Activated CD4-positive, alpha-beta T cell treated with anti-CD3 and anti-CD28 coated beads, Interleukin-10, Interleukin-2, amounts not matched to agents 100 ng/mL and 50 ng/mL, durations not matched to agents 16 hours and 8 hours (primary cell): ENCODE results near the gene CDC14B.
"Not testable (repeated sequence)": the region's sequence is repeated elsewhere in the genome, so short reads cannot be mapped to it uniquely, and the experiment has no call there.

Source experiments
- DNase-seq: peaks from one replicate; pipeline ENCODE4 v3.0.0-alpha.2; 2020

The CDC14B gene

DNA sequence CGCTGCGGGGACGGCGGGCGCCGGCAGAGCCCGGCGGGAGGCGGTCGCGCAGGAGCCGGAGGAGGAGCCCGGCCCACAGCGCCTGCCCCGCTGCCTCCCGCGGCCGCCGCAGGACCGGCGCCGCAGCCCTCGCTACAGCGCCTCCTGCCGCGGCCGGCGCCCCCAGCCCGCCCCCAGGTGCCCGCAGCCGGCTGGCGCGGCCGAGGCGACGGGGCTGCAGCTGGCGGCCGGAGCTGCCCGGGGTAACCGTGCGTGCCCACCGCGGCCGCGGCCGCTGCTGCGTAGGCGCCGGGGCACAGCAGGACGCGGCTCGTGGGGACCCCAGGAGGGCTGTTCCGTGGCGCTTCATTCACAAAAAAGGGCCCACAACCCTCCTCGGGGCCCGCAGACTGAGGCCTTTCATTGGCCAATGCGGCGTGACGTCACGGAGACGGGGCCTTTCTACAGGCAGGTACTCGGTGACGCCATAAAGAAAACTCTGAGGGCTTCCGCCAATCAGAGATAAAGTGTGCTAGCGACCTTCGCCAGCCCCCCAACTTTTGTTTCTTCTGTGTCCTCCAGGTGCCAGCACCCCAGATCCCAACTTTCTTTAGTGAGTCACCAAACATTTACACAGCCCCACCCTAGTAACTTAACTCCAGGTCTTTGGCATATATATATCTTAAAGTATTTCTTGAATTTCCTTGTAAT lies at the start of gene CDC14B:
CDC14B (minus strand) TSS at position 353 of the 690 bp plus-strand sequence. CDS start 465 bp downstream, outside the sequence.
- peak; percentile 88 for DNase-seq

GRCh38 chr9:96668868-96669534 lies 49.4 kb upstream of the CDC14B start:
- no peak for DNase-seq

DNA sequence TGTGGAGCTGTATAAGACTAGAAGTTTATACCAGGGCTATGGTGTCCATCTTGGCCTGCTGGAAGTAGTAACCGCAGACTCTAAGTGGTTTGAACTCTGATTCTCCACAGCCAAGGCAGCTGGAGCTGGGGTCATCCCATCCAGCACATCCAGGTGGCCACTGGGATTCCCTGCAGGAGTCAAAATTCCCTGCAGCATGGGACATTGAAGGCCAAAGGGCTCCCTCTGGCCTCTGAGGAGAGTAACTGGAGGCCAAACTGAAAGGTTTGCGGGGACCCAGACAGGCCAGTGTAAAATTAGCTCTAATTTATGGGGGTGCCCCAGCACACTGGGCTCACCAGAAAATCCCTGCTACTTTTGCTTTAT lies 47.7 kb upstream of the CDC14B start:
- no peak for DNase-seq

DNA sequence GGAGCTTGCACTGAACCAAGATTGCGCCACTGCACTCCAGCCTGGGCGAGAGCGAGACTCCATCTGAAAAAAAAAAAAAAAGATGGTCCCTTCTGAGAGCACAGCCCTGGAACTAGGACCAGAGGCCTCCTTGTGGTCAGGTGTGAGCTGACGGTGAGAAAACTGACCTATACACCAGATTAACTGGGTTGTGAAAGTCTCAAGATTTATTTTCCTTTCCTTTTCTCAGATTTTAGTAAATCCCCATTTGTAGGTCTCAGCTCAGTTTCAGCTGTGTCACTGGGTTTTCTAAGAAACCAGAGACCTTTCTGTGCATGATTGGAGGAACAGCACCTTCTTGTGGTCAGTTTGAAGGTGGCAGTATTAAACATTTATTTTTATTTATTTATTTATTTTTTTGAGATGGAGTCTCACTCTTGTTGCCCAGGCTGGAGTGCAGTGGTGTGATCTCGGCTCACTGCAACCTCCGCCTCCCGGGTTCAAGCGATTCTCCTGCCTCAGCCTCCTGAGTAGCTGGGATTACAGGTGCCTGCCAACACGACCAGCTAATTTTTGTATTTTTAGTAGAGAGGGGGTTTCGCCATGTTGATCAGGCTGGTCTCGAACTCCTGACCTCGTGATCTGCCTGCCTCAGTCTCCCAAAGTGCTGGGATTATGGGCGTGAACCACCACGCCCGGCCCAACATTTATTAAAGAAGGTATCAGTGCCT lies 47.2 kb upstream of the CDC14B start:
- peak; percentile 67 for DNase-seq

- no peak for DNase-seq
Measured at GRCh38 chr9:96665789-96666188, 46.1 kb upstream of the CDC14B start.

GRCh38 chr9:96663506-96664120 lies 44.0 kb upstream of the CDC14B start:
- DNase-seq: no peak

- no peak for DNase-seq
Measured at GRCh38 chr9:96661711-96662110, 42.1 kb upstream of the CDC14B start.

GRCh38 chr9:96660692-96661248 lies 41.1 kb upstream of the CDC14B start:
- DNase-seq: no peak

DNA sequence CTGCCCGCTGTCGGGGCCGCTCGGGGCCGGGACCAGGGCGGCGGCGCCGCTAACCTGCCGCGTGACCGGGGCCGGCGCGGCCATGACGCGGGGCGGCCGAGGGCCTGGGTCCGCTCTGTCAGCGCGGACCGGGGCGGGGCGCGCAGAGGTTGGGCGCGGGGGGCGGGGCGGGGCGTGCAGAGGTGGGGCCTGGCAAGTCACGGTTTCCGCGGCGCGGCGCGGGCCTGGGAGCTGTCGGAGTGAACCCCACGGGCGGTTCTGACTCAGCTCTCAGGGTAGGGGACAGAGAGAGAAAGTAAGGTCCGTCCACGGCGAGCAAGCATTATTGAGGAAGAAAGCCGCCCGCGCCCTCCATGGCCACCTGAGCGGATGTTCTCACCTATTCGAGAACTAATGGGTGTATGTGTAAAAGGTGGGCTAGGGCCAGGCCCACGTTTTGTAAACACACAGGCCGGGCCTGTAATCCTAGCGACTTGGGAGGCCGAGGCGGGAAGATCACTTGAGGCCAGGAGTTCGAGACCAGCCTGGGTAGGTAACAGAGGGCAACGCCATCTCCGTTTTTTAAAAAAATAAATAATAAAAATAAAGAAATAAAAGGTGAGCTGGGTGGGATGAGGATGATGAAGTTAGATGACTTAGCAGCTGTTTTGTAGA lies 35.7 kb upstream of the CDC14B start, which contains the start of gene PRXL2C:
PRXL2C (minus strand) TSS at position 120 of the 654 bp plus-strand sequence; CDS start at position 84, 36 bp downstream.
- DNase-seq: peak; percentile 86

GRCh38 chr9:96654450-96655197 lies 35.0 kb upstream of the CDC14B start:
- DNase-seq: peak; percentile 78

DNA sequence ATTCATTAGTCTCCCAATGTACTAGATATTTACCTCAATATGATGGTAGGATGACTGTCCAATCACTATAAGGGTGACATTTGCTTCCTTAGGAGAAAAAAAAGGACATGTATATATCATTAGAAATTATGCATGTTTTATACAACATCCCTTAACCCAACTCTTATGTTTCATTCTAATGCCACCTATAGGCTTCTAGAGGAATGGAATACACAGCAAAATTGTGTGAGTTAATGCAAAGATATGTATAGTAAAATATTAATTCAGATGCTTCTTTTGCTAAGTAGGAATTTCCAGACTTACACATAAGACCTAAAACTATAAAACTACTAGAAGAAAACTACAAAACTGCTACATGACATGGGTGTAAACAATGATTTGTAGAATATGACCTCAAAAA lies 32.0 kb upstream of the CDC14B start:
- DNase-seq: peak; percentile 29

- no peak for DNase-seq
Measured at GRCh38 chr9:96649620-96650324, 30.1 kb upstream of the CDC14B start.

DNA sequence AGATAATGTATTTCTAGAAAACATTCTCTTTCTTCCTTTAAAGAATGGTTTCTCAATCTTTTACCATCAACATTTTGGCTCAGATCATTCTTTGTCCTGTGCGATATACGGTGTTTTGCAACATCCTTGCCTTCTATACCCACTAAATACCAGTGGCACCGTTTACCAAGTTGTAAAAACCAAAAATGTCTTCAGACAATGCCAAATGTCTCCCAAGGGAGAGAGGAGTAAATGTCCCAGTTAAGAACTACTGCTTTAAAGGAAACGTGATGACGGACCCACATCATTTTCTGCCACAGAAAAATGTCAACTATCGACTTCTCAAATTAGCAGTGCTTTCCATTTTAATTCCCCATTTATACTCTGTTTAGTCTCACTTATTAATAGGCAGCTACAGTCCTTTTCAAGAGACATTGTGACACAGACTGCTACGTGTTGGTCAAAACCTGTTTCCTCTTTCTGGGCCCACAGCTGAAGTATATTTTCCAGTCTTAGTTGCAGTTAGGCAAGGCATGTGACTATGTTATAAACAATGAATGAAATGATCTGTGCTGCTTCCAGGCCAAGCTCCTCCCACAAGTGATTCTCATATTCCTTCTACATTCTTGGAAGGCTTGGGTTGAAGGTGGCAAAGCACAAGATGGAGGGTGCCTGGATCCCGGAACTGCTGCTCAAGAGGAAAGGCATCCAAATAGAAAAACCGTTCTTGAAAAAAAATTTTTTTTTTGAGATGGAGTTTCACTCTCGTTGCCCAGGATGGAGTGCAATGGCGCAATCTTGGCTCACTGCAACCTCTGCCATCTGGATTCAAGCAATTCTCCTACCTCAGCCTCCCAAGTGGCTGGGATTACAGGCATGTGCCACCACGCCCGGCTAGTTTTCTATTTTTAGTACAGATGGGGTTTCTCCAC lies 26.7 kb upstream of the CDC14B start:
- DNase-seq: no peak

- DNase-seq: no peak
Measured at GRCh38 chr9:96644137-96644536, 24.5 kb upstream of the CDC14B start.

DNA sequence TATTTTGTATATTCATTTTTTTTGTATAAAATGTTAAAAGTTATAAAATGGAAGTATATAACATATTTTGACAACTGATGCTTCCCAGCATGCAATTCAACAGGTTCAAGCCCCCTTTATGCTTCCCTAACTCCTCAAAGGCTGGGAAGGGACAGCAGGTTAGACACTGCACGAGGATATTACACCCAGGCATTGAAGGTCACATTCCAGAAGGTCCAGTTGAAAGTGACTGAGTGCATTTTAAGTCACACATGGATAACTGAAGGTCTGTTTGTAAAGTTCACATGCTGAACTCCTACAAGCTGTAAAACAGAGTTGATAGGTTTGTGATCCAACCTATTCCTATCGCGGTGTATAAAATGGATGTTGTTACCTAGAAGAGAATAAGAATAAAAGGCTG lies 21.9 kb upstream of the CDC14B start:
- no peak for DNase-seq

DNA sequence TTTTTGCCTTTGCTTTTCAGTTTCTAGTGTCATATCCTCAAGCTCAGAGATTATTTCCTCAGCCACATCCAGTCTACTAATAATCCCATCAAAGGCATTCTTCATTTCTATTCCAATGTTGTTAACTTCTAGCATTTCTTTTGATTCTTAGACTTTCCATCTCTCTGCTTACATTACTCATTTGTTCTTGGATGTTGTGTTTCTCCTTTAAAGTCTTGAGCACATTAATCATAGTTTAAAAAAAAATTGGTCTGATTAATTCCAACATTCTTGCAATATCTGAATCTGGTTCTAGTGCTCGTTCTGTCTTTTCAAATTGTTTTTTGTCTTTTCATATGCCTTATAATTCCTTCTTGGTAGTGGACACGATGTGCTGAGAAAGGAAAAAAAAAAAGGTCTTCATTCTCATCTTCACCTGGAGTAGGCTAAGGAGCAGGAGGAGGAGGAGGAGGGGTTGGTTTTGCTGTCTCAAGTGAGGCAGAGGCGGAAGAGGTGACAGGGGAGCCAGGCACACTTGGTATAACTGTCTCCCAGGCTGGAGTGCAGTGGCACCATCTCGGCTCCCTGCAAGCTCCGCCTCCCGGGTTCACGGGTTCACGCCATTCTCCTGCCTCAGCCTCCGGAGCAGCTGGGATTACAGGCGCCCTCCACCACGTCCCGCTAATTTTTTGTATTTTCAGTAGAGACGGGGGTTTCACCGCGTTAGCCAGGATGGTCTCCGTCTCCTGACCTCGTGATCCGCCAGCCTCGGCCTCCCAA lies 19.1 kb upstream of the CDC14B start:
- no peak for DNase-seq

- DNase-seq: no peak
Measured at GRCh38 chr9:96636368-96636767, 16.7 kb upstream of the CDC14B start.

DNA sequence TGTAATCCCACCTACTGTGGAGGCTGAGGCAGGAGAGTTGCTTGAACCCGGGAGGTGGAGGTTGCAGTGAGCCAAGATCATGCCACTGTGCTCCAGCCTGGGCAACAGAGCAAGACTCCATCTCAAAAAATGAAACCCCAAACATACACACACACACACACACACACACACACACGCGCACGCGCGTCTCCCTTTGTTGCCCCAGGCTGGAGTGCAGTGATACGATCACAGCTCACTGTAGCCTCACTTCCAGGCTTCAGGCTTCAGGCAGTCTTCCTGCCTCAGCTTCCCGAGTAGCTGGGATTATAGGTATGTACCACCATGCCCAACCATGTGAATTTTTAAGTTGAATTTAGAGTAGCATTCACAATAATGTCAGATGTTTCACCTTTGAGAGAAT lies 13.9 kb upstream of the CDC14B start:
- DNase-seq: not testable (repeated sequence)

DNA sequence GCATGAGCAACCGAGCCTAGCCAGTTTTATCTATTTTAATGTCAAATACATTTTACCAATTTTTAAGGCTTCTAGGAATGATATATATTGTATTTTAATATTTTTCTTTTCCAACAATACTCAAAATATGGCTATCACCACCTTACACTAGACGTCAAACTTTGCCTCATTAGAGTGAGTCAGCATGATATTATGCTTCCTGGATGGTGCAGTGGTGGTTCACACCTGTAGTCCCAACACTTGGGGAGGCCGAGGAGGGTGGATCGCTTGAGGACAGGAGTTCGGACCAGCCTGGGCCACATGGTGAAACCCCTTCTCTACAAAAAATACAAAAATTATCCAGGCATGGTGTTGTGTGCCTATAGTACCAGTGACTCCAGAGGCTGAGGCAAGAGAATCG lies 7.3 kb upstream of the CDC14B start:
- no peak for DNase-seq
